Activated CD8-positive, alpha-beta T cell treated with anti-CD3 and anti-CD28 coated beads for 36 hours (primary cell): Measurements from ENCODE around the gene COIL. TPM values are rescaled to one million over a fixed set of nuclear protein-coding genes. Genes with fewer than 3 reads are reported as not detected.

Source experiments
- ATAC-seq: fragments of 200-7000 bp; cut with Tn5 transposase; one replicate; pipeline ENCODE4 v1.10.0; 2021; ENCODE audit warnings: mild to moderate bottlenecking, moderate library complexity
- CTCF ChIA-PET: fragments of 350-600 bp; sonication (Branson Sonifier 250); formaldehyde crosslinking; loops from one replicate; lab custom pipeline; 2021; ENCODE audit warnings: antibody characterized with exemption; lab: Charles Lee
- POLR2A ChIA-PET: fragments of 350-600 bp; sonication (Branson Sonifier 250); formaldehyde crosslinking; loops from one replicate; lab custom pipeline; 2021; ENCODE audit warnings: antibody characterized with exemption; lab: Charles Lee
- DNase-seq: peaks from one replicate; pipeline ENCODE4 v3.0.0-alpha.2; 2020
- H3K27ac Mint-ChIP-seq: one replicate; pipeline ENCODE4 v1.8.0; 2021; ENCODE audit warnings: mild to moderate bottlenecking, mixed read lengths
- H3K27me3 Mint-ChIP-seq: one replicate; pipeline ENCODE4 v1.8.0; 2021; ENCODE audit warnings: mixed read lengths
- H3K36me3 Mint-ChIP-seq: one replicate; pipeline ENCODE4 v1.8.0; 2021; ENCODE audit warnings: low read depth, mixed read lengths
- H3K4me1 Mint-ChIP-seq: one replicate; pipeline ENCODE4 v1.8.0; 2021; ENCODE audit warnings: low read depth, mixed read lengths
- H3K4me3 Mint-ChIP-seq: one replicate; pipeline ENCODE4 v1.8.0; 2021; ENCODE audit warnings: mild to moderate bottlenecking, moderate library complexity, mixed read lengths
- H3K9me3 Mint-ChIP-seq: one replicate; pipeline ENCODE4 v1.8.0; 2021; ENCODE audit warnings: mixed read lengths
- CTCF ChIP-seq: fragments of 200-600 bp; IDR thresholded peaks from one replicate; pipeline ENCODE4 v1.8.0; 2022; ENCODE audit warnings: antibody characterized with exemption, mild to moderate bottlenecking
- intact Hi-C: fragments of 100-400 bp; cut with micrococcal nuclease; formaldehyde crosslinking; loops from one replicate; pipeline ENCODE4 v1.10.0; 2022
- total RNA-seq, 2 experiments: library from RNA; stranded (reverse); gene quantifications; one replicate each; pipeline ENCODE4 v1.2.3, GENCODE V29; 2021

The COIL gene
- total RNA-seq, 2 experiments from 2014 or later: 19.5 to 20.8 TPM

GRCh38 chr17:56893503-56893902 lies 67.3 kb downstream of the COIL start:
- Mint-ChIP-seq H3K9me3 (peaks cover 7% of the 10 kb centered on the region), H3K27ac (no peak overlapping the region), H3K27me3 (no peaks in the 10 kb centered on the region), H3K4me3 (no peak overlapping the region), H3K36me3 (peaks cover 72% of the 10 kb centered on the region), H3K4me1 (peaks cover 5% of the 10 kb centered on the region)
- intact Hi-C loops: no loop called here
- DNase-seq (no peak), ATAC-seq (no peak)
- ChIA-PET CTCF (interaction anchor here (1.7 kb wide), 1 partner anchor 9 kb away, joined by 7 read pairs; no protein-coding TSS in a partner anchor), POLR2A (interaction anchor here (0.8 to 1.6 kb wide), 4 partner anchors 9 to 42 kb away, joined by 3 to 4 read pairs (median 3); no protein-coding TSS in a partner anchor)
- no peak for TF ChIP-seq CTCF

- Mint-ChIP-seq H3K27ac (no peak overlapping the region), H3K9me3 (peaks cover 17% of the 10 kb centered on the region), H3K36me3 (peaks cover 75% of the 10 kb centered on the region), H3K4me1 (peaks cover 5% of the 10 kb centered on the region), H3K4me3 (no peak overlapping the region), H3K27me3 (no peaks in the 10 kb centered on the region)
- POLR2A ChIA-PET: no interaction called here
- intact Hi-C loops: no loop called here
- DNase-seq (no peak), ATAC-seq (no peak)
- CTCF ChIA-PET: interaction anchor here (1.0 to 1.7 kb wide), 6 partner anchors 8 to 47 kb away, joined by 3 to 7 read pairs (median 4); no protein-coding TSS in a partner anchor
- TF ChIP-seq CTCF: no peak
These were observed 68.5 kb downstream of the COIL start for GRCh38 chr17:56892333-56892732.

GRCh38 chr17:56891751-56892150 lies 69.1 kb downstream of the COIL start:
- DNase-seq (peak; percentile 66), ATAC-seq (peak; percentile 76)
- POLR2A ChIA-PET: no interaction called here
- Mint-ChIP-seq H3K4me1 (peaks cover 5% of the 10 kb centered on the region), H3K27ac (no peak overlapping the region), H3K27me3 (no peaks in the 10 kb centered on the region), H3K4me3 (no peak overlapping the region), H3K9me3 (peaks cover 20% of the 10 kb centered on the region), H3K36me3 (peaks cover 78% of the 10 kb centered on the region)
- TF ChIP-seq CTCF: peak; percentile 70
- CTCF ChIA-PET: interaction anchor here (0.9 to 3.6 kb wide), 8 partner anchors 8 to 48 kb away, joined by 3 to 17 read pairs (median 4); no protein-coding TSS in a partner anchor
- intact Hi-C loops: no loop called here

GRCh38 chr17:56890906-56891674 lies 69.8 kb downstream of the COIL start:
- Mint-ChIP-seq H3K27me3 (no peaks in the 10 kb centered on the region), H3K36me3 (peaks cover 84% of the 10 kb centered on the region), H3K9me3 (peaks cover 20% of the 10 kb centered on the region), H3K27ac (no peak overlapping the region), H3K4me1 (peaks cover 5% of the 10 kb centered on the region), H3K4me3 (no peak overlapping the region)
- ChIA-PET CTCF (interaction anchor here (0.7 to 3.6 kb wide), 10 partner anchors 13 to 72 kb away, joined by 3 to 17 read pairs (median 4); no protein-coding TSS in a partner anchor), POLR2A (interaction anchor here (0.6 to 1.8 kb wide), 6 partner anchors 8 to 395 kb away, joined by 3 to 6 read pairs (median 4); no protein-coding TSS in a partner anchor)
- no peak for DNase-seq
- ATAC-seq: no peak
- intact Hi-C loops: no loop called here
- no peak for TF ChIP-seq CTCF

- peaks cover 20% of the 10 kb centered on the region for H3K9me3 Mint-ChIP-seq
- POLR2A ChIA-PET: interaction anchor here (0.6 to 1.8 kb wide), 7 partner anchors 9 to 396 kb away, joined by 3 to 6 read pairs (median 4); no protein-coding TSS in a partner anchor
These were observed 70.5 kb downstream of the COIL start for GRCh38 chr17:56890390-56890789.

More at GRCh38 chr17:56890390-56890789, 70.5 kb downstream of the COIL start:
- Mint-ChIP-seq H3K36me3 (peaks cover 80% of the 10 kb centered on the region), H3K27me3 (no peaks in the 10 kb centered on the region), H3K27ac (no peak overlapping the region), H3K4me1 (peaks cover 5% of the 10 kb centered on the region), H3K4me3 (no peak overlapping the region)
- CTCF ChIA-PET: interaction anchor here (1.0 to 3.6 kb wide), 8 partner anchors 20 to 71 kb away, joined by 3 to 17 read pairs (median 4); partner anchors contain the start of genes COIL and TRIM25
- DNase-seq (no peak), ATAC-seq (no peak)
- intact Hi-C loops: no loop called here
- TF ChIP-seq CTCF: no peak
